ENCODE measurements around the gene G6PC1. TPM values are rescaled to one million over a fixed set of nuclear protein-coding genes. Genes with fewer than 3 reads are reported as not detected.
"Not testable (repeated sequence)": the region's sequence is repeated elsewhere in the genome, so short reads cannot be mapped to it uniquely, and the experiment has no call there.

Gene G6PC1
- total RNA-seq, 6 experiments from 2014 or later = 64.5 to 505 (median 185) TPM

- ATAC-seq = peak in 2 of 4 donors; percentile 11 to 40
- Histone ChIP-seq H3K36me3 (peaks cover 0 to 51% (median 23%) of the 10 kb centered on the region in 4 donors), H3K4me3 (no peak overlapping the region), H3K27ac (no peak overlapping the region), H3K9me3 (no peaks in the 10 kb centered on the region), H3K27me3 (no peaks in the 10 kb centered on the region), H3K4me1 (peaks cover 0 to 30% (median 7%) of the 10 kb centered on the region in 4 donors)
- DNase-seq = no peak
- 44% methylated on average over 2 of the region's 2 CpGs for WGBS (ENCODE audit: insufficient coverage, low coverage, low lambda C conversion rate, missing lambda C conversion rate)
- intact Hi-C loops (cut with DNase I) = no loop called here
- TF ChIP-seq POLR2A (IDR thresholded peaks at IDR 0.05) (no peak), CTCF (IDR thresholded peaks at IDR 0.05) (no peak)
Observed at GRCh38 chr17:42913522-42913921, 12.9 kb downstream of the G6PC1 start.

DNA sequence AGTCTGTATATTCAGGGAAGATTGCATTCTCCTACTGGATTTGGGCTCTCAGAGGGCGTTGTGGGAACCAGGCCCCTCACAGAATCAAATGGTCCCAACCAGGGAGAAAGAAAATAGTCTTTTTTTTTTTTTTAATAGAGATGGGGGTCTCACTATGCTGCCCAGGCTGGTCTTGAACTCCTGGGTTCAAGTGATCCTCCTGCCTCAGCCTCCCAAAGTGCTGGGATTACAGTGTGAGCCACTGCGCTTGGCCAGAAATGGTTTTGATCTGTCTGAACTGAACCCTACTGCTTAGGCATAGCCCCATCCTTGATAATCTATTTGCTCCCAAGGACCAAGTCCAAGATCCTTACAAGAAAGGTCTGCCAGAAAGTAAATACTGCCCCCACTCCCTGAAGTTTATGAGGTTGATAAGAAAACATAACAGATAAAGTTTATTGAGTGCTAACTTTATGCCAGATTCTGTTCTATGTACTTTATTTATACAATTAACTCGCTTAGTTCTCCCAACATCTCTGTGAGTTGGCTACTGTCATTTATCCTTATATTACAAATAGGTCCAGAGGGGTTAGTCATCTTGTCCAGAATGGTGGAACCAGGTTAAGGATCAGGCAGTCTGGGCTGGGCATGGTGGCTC lies 13.5 kb downstream of the G6PC1 start:
- H3K9me3 ChIP-seq = no peaks in the 10 kb centered on the region
- intact Hi-C loops (cut with DNase I) = no loop called here
- 65% methylated on average over 3 of the region's 3 CpGs for WGBS (ENCODE audit: insufficient coverage, low coverage, low lambda C conversion rate, missing lambda C conversion rate)
- H3K27ac ChIP-seq = no peak overlapping the region
- no peak overlapping the region for H3K4me3 ChIP-seq
- no peak for DNase-seq
- no peak for ATAC-seq
- TF ChIP-seq POLR2A (IDR thresholded peaks at IDR 0.05) (no peak), CTCF (IDR thresholded peaks at IDR 0.05) (no peak)
- H3K36me3 ChIP-seq = peaks cover 0 to 46% (median 20%) of the 10 kb centered on the region in 4 donors
- H3K4me1 ChIP-seq = peaks cover 0 to 36% (median 9%) of the 10 kb centered on the region in 4 donors
- H3K27me3 ChIP-seq = no peaks in the 10 kb centered on the region

DNA sequence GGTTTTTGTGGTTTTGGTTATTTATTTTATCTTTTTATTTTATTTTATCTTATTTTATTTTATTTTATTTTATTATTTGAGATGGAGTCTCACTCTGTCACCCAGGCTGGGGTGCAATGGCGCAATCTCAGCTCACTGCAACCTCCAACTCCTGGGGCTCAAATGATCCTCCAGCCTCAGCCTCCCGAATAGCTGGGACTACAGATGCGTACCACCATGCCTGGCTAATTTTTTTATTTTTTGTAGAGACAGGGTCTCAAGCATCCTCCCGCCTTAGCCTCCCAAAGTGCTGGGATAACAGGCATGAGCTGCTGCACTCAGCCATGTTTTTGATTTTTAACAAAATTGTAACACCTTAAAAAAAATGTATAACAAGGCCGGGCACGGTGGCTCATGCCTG lies 14.7 kb downstream of the G6PC1 start:
- H3K27me3 ChIP-seq, ATAC-seq, DNase-seq, H3K27ac ChIP-seq, H3K4me3 ChIP-seq, H3K9me3 ChIP-seq: not testable (repeated sequence)
- intact Hi-C loops (cut with DNase I) = loop anchor here in 1 of 2 donors (5.0 kb wide), 1 partner anchor 68 kb away; no protein-coding TSS in a partner anchor
- WGBS (ENCODE audit: insufficient coverage, low coverage, low lambda C conversion rate, missing lambda C conversion rate) = 70% methylated on average over 5 of the region's 6 CpGs
- Histone ChIP-seq H3K4me1 (peaks cover 0 to 48% (median 12%) of the 10 kb centered on the region in 4 donors), H3K36me3 (peaks cover 0 to 34% (median 16%) of the 10 kb centered on the region in 4 donors)

- H3K4me1 ChIP-seq = peaks cover 0 to 52% (median 12%) of the 10 kb centered on the region in 4 donors
- H3K27me3 ChIP-seq = not testable (repeated sequence)
- 42% methylated on average over 3 of the region's 4 CpGs for WGBS (ENCODE audit: insufficient coverage, low coverage, low lambda C conversion rate, missing lambda C conversion rate)
Observed at GRCh38 chr17:42916388-42917235, 16.0 kb downstream of the G6PC1 start.

GRCh38 chr17:42917236-42917603 lies 16.6 kb downstream of the G6PC1 start:
- WGBS (ENCODE audit: insufficient coverage, low coverage, low lambda C conversion rate, missing lambda C conversion rate) = 46% methylated on average over 7 of the region's 8 CpGs

More at GRCh38 chr17:42916388-42917235, 16.0 kb downstream of the G6PC1 start:
- intact Hi-C loops (cut with DNase I) = loop anchor here in 1 of 2 donors (5.0 kb wide), 1 partner anchor 69 kb away; no protein-coding TSS in a partner anchor
- H3K36me3 ChIP-seq = peaks cover 0 to 21% (median 9%) of the 10 kb centered on the region in 4 donors
- not testable (repeated sequence) for H3K4me3 ChIP-seq, H3K9me3 ChIP-seq, DNase-seq, H3K27ac ChIP-seq
- peak in 1 of 4 donors; percentile 11 for ATAC-seq

More at GRCh38 chr17:42917236-42917603, 16.6 kb downstream of the G6PC1 start:
- Histone ChIP-seq H3K4me3 (no peak overlapping the region), H3K9me3 (no peaks in the 10 kb centered on the region), H3K36me3 (peaks cover 0 to 14% (median 6%) of the 10 kb centered on the region in 4 donors), H3K27me3 (no peaks in the 10 kb centered on the region), H3K27ac (no peak overlapping the region), H3K4me1 (peaks cover 0 to 46% (median 12%) of the 10 kb centered on the region in 4 donors)
- TF ChIP-seq CTCF (IDR thresholded peaks at IDR 0.05) (no peak), POLR2A (IDR thresholded peaks at IDR 0.05) (no peak)
- intact Hi-C loops (cut with DNase I) = loop anchor here in 1 of 2 donors (5.0 kb wide), 1 partner anchor 70 kb away; no protein-coding TSS in a partner anchor
- DNase-seq (no peak), ATAC-seq (no peak)
